Activated naive CD4-positive, alpha-beta T cell treated with Interleukin-2 at 50 U/mL for 16 hours (primary cell): ENCODE measurements around the gene IL17RA.

Source experiments
- DNase-seq: peaks from one replicate; pipeline ENCODE4 v3.0.0-alpha.2; 2020

Gene IL17RA

DNA sequence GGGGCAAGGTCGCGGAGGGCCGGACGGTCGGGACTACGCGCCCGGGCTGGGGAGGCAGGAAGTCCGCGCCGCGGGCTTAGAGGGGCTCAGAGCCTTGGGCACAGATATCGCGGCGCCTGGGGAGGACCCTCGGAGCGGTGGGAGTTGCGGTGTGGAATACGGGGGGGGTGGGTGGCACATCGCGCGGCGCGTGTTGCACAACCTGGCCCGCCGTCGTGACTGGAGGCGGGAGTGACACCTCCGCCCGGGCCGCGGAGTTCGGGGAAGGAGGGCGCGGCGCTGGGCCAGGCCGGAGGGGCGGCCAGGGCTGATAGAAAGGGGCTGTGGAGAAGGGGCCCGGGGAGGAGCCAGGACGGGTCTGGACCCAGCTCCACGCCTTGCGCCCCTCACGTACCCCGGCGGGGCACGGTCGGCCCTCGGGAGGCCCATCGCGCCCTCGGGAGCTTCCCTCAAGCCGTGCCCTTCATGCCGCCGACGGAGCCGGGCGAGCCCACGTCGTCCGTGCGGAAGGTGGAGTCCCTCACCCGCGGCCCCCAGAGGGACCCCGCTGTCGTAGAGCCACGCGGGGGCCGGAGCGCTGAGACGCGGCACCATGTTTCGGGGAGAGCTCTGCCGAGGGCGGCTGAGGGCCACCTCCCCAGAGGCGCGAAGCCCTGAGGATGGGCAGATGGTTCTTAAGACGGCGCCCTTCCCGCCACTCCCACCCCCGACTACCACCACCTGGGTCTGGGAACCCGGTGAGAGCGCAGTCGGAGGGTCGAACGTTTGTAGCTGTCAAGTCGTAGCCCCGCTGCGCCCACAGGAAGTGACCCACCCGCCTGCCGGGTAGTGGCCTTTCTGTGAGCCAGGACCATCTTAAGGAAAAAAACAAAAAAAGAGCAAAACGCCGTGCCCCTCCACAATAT, 729 bp downstream of the IL17RA start:
- peak; percentile 46 for DNase-seq

DNA sequence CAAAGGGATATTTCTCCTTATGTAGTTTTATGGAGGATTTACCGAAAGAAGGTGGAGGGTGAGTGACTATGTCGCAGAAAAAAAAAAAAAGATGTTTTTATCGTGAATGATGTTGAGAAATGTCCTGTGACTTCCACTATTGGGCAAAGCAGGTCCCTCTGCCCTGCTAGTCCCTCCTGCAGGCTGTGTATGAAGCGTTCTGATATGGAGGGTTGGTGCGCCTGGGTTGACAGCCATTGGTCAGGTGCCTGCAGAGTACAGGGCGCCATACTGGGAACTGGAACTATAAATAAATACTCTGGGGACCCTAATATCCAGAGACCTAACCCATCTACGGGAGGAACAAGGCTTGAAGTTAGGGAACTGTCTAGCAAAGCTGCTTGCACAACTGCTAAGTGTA, 1.5 kb downstream of the IL17RA start:
- DNase-seq: no peak

DNA sequence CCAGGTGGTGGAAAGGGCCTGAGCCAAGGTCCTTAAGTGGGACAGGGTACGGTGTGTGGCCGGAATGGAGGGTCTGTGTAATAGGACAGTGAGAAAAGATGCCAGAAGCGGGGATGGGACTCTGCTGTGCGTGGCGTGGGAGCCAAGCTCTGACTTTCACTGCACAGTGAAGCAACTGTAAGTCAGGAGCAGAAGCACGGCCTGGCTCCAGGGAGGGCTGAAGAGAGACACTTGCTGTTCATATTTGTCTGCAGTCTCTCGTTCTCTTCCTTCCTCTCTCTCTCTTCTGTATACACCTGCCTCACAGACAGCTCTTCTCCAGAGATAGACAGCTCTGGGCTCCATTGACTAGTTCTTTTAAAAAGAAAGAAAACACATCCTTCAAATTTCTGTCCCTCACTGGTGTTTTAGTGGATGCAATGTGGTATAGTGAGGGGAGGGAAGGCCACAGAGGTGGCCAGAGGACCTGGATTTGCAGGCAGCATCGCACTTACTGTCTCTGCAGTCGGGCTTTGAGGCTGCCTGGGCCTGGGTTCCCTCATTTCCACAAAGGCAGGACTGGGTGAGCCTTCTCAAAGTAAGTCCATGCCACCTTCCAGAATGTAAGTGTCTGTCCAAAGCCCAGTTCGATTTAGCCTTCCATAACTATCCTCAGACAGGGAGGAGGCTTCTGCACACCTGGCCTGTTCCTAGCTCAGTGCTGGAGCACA, 2.1 kb downstream of the IL17RA start:
- DNase-seq: peak; percentile 7

DNA sequence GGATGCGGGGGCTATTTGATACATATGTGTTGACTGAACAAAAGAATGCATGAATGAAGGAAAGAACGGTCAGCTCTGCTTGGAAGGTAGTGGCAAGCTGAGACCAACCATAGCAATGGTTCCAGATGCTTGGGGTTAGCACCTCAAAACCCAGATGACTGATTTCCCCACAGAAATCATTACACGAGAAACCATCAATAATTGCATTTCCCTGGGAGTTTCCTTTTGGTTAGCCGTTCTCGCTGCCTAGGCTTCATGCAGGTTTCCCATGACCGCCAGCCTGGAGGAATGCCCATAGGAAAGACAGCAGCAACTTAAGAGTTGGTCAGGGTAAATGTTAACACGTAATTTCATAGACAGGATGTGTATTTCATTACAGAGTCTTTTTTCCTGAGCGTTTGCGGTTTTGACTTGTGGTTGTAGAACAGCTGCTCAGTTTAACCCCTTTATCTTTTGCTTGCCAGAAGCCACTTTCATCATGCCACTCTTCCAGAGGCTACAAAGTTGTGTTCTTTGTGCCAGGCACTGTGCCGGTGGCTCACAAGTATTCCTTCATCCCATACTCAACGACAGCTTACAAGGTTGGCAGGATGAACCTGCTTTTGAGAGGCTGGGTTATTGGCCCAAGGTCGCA, 2.8 kb downstream of the IL17RA start:
- DNase-seq: peak; percentile 43

DNA sequence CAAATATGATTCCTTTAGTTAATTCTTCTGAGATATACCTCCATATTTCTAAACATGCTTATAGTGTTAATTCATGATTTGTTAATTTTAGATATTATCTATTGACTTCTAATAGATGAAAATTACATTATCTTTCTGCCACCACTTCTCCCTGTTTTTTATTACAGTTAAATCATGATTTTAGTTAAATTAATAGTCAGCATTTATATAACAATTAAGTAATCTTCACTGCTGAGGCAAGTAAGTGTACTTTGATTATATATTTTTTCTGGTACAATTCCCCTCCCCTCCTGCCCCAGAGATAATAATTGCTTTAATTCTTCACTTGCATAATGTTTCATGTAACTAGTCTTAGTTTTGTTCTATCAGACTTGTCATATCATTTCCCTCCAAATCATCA, 5.8 kb downstream of the IL17RA start:
- no peak for DNase-seq

DNA sequence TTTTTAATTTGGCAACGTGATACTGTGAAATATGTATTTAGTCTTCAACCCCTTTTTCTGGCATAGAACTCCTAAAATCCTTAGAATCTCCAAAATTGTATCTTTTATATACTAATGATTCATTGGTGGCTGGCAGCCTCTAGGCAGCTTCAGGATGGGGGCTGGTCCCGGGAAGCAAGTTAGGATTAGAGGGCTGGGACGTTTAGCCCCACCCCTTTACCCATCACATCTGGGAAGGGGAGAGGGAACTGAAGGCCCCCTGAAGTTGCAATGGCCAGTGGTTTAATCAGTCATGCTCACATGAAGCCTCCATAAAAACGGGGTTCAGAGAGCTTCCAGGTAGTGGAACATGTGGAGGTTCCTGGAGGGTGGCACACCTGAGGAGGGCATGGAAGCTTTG, 7.1 kb downstream of the IL17RA start:
- DNase-seq: no peak

DNA sequence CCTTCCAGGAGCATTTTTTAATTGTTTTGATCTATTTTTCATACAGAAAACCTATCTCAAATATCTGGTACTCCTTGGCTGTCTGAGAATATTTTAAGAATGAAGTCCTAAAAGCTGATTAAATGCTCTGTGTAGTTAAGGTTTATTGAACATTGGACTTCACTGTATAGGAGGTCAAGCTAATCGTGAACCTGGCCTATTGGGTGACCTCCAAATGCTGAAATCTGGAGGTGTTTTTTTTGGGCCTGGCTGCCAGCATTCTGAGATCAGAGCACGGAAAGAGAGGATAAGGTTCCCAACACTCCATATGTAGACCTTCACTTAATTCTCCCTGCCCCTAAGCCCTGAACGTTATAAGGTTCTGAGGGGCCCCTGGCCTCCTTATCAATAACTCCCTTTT, 8.3 kb downstream of the IL17RA start:
- DNase-seq: no peak

DNA sequence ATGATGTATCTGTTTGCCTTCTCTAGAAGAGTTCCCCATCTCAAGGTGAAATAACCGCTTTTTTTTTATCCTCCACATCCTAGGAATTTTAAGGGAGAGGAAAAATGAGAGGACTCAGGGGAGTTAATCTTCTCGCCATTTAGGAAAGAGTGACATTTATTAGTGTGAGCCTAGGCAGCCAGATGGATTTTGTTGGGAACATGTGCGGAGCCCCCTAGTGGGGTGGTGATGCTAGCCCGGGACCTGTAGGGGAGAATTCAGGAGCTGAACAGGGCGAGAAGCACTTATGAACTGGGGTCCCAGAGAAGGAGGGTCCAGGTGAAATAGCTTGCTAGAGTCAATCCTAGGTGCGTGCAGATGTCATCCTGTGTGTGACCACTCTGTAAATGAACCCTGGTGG, 10.7 kb downstream of the IL17RA start:
- DNase-seq: no peak

DNA sequence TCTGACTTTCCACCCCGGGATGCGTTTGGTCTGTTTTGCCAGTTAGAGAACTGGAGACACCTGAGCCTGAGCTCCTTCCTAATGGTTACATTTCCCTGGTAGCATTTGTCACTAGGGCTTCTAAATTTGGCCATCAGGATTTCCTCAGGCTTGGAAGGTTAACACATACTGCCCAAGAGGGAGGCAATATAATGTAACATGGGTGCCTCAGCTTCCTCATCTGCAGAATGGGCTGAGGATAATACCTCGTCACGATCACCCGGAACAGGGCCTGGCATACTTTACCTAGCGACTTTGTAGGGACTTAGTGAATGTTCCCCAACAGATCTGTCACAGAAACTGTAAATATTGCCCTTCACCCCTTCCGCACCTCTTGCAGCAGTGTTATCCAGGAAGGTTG, 11.3 kb downstream of the IL17RA start:
- DNase-seq: no peak

DNA sequence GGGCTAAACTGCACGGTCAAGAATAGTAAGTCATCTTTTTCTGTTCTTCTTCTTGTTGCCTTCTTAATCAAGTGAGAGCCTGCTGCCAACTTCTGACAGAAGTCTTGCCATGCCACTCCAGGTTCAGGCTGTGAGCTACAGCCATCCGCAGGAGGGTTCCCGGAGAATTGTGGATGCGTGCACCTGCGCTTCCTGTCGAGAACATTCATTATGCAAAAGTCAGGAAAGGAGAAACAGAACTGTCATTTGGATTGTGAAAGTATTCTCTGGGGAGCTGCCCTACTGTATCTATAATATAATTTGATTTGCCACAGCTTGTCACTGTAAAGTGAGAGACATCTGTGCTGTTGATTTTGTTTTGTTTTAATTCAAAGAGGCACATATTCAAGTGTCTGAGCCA, 12.3 kb downstream of the IL17RA start:
- no peak for DNase-seq

DNA sequence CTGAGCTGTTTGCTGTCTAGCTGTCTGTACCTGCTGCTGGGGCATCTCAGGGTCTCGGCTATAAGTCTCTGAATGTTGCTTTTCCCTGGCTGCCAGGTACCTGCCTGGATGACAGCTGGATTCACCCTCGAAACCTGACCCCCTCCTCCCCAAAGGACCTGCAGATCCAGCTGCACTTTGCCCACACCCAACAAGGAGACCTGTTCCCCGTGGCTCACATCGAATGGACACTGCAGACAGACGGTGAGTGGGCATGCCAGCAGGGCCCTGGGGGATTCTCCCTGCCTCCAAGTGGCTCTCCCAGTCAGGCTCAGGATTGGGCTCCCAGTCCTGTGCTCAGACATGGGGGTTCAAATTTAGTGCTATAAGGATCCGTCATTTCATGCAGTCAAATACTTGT, 12.9 kb downstream of the IL17RA start:
- DNase-seq: no peak

DNA sequence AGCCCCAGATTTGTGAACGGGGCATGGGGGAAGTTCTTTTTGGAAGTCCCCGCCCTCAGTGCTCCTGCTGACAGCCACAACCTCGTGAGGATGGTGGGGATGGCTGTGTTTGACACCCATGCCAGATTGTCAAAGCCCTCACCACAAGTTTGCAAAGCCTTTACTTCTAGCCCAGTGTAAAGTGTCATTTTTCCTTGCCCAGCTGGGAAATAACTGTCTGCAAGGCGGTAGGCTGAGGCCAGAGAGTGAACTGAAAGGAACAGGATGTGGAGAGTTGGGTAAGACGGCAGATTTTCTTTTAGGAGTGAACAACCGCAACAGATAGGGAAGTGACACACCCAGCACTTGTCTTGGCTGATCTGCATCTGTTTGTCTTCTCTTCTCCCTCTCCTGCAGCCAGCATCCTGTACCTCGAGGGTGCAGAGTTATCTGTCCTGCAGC, 13.6 kb downstream of the IL17RA start:
- DNase-seq: peak; percentile 24

DNA sequence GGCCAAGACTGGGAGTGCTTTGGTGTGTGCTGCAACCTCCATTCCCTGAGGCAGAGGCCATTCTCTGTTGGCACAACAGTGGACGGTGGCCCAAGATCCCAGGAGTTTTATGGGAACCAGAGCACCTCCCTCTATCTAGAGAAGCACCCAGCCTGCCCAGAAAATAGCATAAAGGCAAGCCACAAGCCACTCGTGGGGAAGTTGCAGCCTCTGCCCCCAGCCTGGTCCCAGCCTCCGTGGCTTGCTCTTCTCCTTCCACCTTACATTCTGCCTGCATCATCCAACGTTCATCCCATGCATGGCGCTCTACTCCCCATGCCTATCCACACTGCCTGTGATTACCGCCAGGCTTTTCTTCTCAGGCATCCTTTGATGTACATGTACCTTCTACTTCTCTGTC, 15.8 kb downstream of the IL17RA start:
- no peak for DNase-seq

DNA sequence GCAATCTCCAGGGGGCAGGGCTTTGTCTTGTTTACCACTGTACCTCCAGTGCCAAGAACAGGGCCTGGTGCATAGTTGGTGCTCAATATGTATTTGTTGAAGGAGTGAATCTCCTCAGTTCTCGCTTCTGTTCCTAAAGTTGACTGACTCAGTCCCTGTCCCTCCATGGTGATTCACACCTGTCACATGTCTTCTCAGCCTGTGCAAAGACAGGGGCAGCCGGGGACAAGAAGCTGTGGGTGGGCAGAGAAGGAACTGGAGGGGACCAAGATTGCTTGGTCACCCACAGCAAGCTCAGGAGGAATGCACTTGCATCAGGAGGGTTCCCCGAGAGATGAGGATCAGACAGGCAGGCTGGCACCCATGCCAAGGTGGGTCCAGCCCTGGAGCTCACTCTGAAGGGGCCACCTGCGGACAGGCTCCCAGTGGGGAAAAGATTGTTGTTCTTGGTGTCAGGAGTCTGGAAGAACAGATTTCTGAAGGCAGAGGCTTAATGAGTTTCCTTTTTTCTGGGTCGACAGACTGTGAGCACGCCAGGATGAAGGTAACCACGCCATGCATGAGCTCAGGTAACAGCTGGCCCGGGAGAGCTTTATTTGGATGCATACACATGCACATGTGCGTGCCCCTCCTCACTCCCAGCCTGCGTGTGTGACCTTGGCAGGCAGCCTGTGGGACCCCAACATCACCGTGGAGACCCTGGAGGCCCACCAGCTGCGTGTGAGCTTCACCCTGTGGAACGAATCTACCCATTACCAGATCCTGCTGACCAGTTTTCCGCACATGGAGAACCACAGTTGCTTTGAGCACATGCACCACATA, 16.9 kb downstream of the IL17RA start:
- no peak for DNase-seq

DNA sequence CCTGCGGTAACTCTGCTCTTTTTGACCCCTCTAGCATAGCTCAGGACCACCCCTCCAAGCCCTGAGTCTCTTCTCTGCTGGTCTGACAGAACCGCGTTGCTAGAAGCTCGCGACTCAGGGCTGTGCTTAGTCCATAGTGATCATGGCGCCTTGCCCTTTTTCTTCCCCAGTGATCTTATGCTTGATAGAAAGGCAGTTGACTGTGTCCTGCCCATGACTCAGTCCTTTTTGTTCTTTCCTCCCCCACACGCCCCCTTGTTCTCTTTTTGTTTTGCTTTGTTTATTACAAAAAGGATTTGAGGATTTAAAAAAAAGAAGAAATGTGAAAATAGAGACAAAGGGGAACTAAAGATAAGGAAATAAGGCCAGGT, 17.5 kb downstream of the IL17RA start:
- DNase-seq: no peak

DNA sequence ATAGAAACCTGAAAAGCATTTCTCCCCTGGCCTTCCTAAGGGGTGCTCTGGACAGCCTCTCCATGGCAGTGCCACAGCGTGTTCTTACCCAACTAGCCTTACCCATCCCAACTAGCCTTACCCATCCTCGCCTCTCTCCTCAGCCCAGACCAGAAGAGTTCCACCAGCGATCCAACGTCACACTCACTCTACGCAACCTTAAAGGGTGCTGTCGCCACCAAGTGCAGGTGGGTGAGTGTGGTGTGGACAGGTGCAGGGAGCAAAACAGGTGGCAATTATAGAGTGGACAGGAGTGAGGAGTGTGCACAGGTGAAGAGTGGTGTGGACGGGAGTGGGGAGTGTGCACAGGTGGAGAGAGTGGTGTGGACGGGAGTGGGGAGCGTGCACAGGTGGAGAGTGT, 18.6 kb downstream of the IL17RA start:
- DNase-seq: no peak

DNA sequence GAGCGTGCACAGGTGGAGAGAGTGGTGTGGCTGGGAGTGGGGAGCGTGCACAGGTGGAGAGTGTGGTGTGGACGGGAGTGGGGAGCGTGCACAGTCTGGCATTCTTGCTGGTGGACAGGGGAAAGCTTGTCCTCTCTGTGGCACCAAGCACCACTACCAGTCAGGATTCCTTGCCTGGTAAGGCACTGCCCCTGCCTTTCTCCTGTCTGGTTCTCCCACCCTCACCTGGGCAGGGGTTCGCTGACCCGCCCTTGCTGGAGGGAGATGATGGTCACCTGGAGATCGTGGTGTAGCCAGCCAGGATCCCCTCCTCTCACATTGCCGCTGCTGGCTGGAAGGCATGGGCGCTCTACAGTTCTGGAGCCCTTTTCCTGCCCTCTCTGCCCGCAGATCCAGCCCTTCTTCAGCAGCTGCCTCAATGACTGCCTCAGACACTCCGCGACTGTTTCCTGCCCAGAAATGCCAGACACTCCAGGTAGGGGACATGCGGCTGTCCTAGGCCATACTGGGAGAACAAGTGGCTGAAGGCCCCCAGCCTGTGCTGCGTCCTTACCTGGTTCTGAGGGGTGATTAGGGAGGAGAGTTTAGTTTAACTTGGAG, 19.6 kb downstream of the IL17RA start:
- DNase-seq: no peak

DNA sequence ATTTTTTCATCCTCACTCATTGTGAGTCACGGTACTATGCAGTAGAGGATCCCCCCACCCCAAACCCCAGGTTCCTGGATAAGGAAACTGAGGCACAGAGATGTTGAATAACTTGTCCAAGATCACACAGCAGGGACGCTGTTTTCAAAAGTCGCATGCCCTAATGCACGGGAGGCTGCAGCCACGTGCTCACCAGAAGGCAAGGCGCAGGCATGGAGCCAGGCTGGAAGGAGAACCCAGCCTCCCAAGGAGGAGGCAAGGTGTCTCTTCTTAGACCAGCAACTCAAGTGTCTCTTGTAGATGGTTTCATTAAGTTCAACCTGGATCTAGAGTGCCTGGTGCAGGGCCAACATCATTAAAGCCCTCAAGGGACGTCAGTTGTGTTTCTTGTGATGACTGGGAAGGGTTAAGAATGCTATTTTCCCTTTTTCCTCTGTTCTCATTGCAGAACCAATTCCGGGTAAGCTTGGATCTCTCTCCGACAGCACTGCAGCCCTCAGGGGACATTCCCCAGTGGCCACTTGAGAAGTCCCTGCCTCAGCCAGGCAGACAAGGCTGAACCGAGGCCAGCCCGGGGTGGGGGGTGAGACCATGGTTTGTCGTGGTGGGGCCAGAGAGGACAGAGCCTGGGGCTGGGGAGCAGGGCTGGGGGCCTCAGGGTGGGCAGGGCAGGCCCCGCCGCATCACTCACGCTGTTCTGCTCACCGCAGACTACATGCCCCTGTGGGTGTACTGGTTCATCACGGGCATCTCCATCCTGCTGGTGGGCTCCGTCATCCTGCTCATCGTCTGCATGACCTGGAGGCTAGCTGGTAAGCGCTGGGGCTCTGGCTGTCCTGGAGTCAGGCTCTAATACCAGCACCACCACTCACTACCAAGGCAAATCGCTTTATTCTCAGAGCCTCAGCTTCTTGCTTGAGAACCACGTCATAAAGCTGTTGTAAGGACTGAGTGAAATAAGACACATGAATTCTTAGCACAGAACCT, 20.6 kb downstream of the IL17RA start:
- DNase-seq: no peak

DNA sequence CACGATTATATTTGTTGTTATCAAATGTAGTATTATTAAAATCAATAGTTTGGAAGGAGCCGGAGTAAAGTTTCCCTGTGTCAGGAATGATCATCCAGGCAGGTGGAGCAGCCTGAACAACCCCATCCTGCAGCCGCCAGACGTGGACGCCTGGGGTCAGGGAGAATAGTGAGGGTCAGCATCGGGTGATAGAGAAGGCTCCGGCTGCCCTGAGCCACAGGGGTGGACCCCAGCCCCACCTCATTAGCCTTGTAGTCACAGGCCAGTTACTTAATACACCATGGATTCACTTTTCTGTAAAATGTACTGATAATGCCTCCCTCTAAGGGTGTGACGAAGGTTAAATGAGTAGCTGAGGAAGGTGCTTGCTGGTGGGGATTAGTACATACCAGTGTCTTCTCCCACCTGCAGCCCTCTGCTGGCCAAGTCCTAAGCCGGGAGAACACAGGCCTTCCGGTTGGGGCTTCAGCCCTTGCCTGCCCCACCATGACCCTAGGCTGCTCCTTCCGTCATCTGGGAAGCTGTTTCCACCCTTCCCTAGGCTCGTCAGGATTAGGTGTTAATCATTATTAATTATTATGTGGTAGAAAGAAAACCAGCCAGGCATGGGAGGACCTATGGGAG, 21.5 kb downstream of the IL17RA start:
- DNase-seq: peak; percentile 8

DNA sequence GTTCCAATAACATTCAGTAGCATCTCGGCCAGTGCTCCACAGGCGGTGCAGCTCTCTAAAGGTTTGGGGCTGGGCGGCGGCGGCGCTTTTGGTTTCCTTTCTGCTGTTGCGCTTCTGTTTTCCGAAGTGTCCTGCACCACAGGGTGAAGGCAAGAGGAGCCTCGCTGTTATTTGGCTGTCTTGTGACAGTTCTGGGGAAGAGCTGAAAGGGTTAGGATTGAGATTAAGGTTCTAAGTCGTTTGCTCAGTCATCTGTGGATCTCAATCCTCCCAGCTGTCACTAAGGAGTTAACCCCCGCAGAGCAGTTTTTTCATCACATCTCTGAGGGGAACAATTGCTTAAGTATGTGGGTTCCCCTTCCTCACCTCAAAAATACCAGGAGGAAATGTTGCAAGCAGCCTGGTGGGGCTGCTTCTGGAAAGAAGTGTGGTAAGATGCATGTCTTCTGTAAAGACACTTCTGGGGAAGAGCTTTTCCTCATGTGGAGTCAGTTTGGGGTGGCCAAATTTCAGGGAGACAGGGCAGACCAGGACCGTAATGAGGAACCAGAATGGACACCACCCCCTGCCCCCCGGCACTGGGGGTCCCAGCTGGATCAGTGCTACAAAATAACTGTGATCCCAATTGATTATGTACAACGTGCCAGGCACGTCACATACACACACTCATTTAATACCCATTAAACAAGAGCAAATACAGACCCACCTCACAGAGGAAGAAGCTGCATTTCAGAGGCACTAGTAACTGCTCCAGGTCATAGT, 22.2 kb downstream of the IL17RA start:
- peak; percentile 34 for DNase-seq
